Gastrocnemius medialis (tissue), 4 donors: Measurements from ENCODE around the gene VPS52.

Experiments used
- CTCF ChIP-seq, 5 experiments: fragments of 450-650 bp in 3 of 5; fragments of 200-600 bp in 2 of 5; sonication (generic) in 2 of 5; IDR thresholded peaks in 4 of 5; conservative IDR thresholded peaks in 1 of 5; 1 replicate in 4 of 5; 2 replicates in 1 of 5; pipeline ENCODE4 v1.5.1; 2016 to 2019; ENCODE audit warnings: antibody characterized with exemption in 5 of 5, mild to moderate bottlenecking in 3 of 5, moderate library complexity in 3 of 5
- POLR2A ChIP-seq, 2 donors: fragments of 450-650 bp; IDR thresholded peaks; one replicate each; pipeline ENCODE4 v1.6.1; 2017; ENCODE audit warnings: antibody characterized with exemption in 2 of 2, mild to moderate bottlenecking in 2 of 2, moderate library complexity in 2 of 2

GRCh38 chr6:33211136-33211535 is 60.5 kb downstream of the VPS52 start:
- no peak for TF ChIP-seq CTCF (IDR thresholded peaks at IDR 0.05 in 4 of 5, conservative IDR thresholded peaks at IDR 0.05 in 1 of 5)
- TF ChIP-seq POLR2A (IDR thresholded peaks at IDR 0.05): no peak
